ENCODE results near the gene TNIK.

The TNIK gene

DNA sequence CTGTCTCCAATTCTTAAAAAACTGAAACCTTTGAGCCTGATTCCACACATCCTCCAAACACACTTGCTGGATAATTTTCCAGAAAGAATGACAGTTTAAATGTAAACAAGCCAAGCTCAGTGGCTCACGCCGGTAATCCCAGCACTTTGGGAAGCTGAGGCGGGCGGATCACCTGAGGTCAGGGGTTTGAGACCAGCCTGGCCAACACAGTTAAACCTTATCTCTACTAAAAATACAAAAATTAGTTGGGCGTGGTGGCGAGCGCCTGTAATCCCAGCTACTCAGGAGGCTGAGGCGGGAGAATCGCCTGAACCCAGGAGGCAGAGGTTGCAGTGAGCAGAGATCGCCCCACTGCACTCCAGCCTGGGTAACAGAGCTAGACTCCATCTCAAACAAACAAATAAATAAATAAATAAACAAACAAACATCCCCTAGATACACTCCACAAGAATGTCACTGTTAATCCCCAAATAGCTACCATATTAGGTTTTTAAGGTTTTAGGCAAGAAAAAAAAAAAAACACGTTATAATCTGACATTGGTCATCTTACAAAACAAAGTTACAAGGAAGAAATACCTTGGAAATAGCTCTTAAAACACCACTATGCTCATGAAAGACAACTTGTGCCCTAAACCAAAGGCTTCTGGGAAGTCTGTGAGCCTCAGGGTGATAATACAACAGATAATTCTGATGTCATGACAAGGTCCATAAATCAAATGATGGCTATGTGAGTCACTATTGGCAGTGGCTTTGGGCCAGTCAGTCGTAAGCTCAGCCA is 13.2 kb downstream of the TNIK start:
- Histone ChIP-seq H3K4me3 (no peak overlapping the region), H3K27ac (no peak overlapping the region)
- TF ChIP-seq, protein P1, sequence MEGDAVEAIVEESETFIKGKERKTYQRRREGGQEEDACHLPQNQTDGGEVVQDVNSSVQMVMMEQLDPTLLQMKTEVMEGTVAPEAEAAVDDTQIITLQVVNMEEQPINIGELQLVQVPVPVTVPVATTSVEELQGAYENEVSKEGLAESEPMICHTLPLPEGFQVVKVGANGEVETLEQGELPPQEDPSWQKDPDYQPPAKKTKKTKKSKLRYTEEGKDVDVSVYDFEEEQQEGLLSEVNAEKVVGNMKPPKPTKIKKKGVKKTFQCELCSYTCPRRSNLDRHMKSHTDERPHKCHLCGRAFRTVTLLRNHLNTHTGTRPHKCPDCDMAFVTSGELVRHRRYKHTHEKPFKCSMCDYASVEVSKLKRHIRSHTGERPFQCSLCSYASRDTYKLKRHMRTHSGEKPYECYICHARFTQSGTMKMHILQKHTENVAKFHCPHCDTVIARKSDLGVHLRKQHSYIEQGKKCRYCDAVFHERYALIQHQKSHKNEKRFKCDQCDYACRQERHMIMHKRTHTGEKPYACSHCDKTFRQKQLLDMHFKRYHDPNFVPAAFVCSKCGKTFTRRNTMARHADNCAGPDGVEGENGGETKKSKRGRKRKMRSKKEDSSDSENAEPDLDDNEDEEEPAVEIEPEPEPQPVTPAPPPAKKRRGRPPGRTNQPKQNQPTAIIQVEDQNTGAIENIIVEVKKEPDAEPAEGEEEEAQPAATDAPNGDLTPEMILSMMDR (IDR thresholded peaks at IDR 0.05): no peak
- DNase-seq (ENCODE audit: low spot score): no peak

DNA sequence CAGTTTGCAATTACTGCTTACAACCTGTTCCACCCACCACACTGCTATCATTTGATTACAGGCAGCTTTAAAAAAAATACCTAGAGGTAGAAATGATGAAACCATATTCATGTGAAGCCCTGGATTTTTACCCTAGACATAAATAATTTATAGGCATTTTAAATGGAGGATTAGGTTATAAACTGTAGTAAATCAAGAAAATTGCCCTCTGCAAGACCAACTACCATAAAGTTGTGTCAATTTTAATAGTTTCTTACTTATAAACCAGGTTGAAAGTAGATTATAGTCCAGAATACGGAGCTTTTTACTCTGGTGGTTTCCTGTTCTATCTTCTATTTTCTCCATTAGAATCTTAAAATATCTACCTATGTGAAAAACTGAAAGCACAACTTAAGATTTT is 13.9 kb downstream of the TNIK start:
- DNase-seq (ENCODE audit: low spot score): no peak
- TF ChIP-seq, protein P1 (IDR thresholded peaks at IDR 0.05): no peak
- Histone ChIP-seq H3K4me3 (no peak overlapping the region), H3K27ac (no peak overlapping the region)

DNA sequence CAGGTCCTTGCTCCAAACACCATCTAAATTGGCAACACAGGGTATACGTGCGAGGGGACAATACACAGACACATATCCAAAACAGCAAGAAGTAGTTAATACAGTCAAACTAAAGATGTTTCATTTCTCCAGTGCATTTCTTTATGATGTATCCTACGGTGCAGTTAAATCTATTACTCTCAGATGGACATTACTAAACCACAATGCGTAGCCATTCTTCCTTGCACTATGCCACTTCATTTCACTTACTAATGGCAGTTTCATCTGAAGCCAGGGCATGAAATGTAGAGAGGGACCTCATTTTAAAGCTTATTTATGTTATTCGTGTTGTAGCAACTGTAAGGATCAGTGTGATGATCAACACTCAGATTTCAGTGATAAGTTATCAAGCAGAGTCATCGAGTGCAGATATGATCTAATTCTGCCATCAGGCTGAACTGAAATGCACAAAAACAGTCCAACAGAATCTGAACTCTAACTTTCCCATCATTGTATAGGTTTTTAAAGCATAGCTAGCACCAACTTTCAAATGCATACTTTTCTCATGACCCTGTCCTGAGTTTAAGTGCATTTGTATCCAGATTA is 14.5 kb downstream of the TNIK start:
- Histone ChIP-seq H3K27ac (no peak overlapping the region), H3K4me3 (no peak overlapping the region)
- DNase-seq (ENCODE audit: low spot score): no peak
- TF ChIP-seq, protein P1 (IDR thresholded peaks at IDR 0.05): no peak

DNA sequence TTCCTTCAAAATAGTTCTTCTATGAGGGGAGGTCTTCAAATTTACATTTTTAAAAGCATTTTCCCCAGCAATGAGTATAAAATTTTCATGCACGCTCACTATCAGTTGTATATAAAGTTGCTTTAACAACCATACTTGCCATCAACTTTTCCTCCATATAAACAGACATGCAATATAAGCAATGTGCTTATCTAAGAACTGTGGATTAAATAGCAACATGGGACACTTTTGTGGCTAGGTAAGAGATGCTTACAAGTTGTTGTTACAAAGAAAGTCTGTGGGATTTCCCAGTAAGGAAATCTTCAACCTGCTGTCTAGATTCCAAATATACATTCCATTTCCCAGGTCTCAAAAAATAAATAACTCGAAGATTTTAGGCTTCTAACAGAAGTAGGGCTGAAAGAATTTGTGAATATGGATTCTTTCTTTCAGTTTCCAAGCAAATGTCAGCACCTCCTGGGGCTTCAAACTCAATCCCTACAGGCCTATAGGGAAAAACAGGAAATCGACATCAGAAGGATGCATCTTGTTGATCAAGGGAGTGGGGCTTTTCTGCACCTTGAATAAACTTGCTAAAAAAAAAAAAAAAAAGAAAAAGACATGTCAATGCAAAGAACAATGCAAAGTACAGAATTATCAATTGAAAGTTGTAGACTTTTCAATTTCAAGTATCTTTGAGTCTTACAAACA is 16.1 kb downstream of the TNIK start:
- no peak overlapping the region for H3K27ac ChIP-seq
- DNase-seq (ENCODE audit: low spot score): no peak
- no peak overlapping the region for H3K4me3 ChIP-seq
- TF ChIP-seq, protein P1 (IDR thresholded peaks at IDR 0.05): no peak

- Histone ChIP-seq H3K27ac (no peak overlapping the region), H3K4me3 (no peak overlapping the region)
- TF ChIP-seq, protein P1 (IDR thresholded peaks at IDR 0.05): no peak
- DNase-seq (ENCODE audit: low spot score): no peak
These were observed 16.8 kb downstream of the TNIK start for GRCh38 chr3:171443211-171443957.

GRCh38 chr3:171442184-171442583 is 18.0 kb downstream of the TNIK start:
- H3K27ac ChIP-seq: no peak overlapping the region
- TF ChIP-seq, protein P1 (IDR thresholded peaks at IDR 0.05): no peak
- DNase-seq (ENCODE audit: low spot score): no peak

More at GRCh38 chr3:171442184-171442583, 18.0 kb downstream of the TNIK start:
- no peak overlapping the region for H3K4me3 ChIP-seq

Data from coronary artery (tissue), 2 donors.